CD8-positive, alpha-beta memory T cell (primary cell): ENCODE measurements around the gene MMP13. TPM values are rescaled to one million over a fixed set of nuclear protein-coding genes. Genes with fewer than 3 reads are reported as not detected.
"Not testable (repeated sequence)": the region's sequence is repeated elsewhere in the genome, so short reads cannot be mapped to it uniquely, and the experiment has no call there.

Experiments
- CTCF ChIA-PET: fragments of 350-600 bp; sonication (Branson Sonifier 250); formaldehyde crosslinking; loops from one replicate; lab custom pipeline; 2021; ENCODE audit warnings: antibody characterized with exemption; lab: Charles Lee
- POLR2A ChIA-PET: fragments of 350-600 bp; sonication (Branson Sonifier 250); formaldehyde crosslinking; loops from one replicate; lab custom pipeline; 2021; ENCODE audit warnings: antibody characterized with exemption; lab: Charles Lee
- DNase-seq, 5 donors: peaks; one replicate each; pipeline versions ENCODE4 v3.0.0 to v3.0.0-alpha.2; 2020 to 2022; ENCODE audit warnings: mixed read lengths in 1 of 5
- H3K27ac ChIP-seq: one replicate; pipeline ENCODE4 v1.7.0; 2013; ENCODE audit warnings: low read depth, mild to moderate bottlenecking, low read length, moderate library complexity
- H3K27me3 ChIP-seq: 2 replicates; pipeline ENCODE4 v1.7.0; 2013; ENCODE audit warnings: low read length, mild to moderate bottlenecking; ENCODE audit not compliant: insufficient read depth, poor library complexity, severe bottlenecking
- H3K36me3 ChIP-seq: 2 replicates; pipeline ENCODE4 v1.7.0; 2013; ENCODE audit warnings: mild to moderate bottlenecking, low read length, moderate library complexity; ENCODE audit not compliant: insufficient read depth
- H3K4me1 ChIP-seq: 2 replicates; pipeline ENCODE4 v1.7.0; 2013; ENCODE audit warnings: mild to moderate bottlenecking, low read length, moderate library complexity; ENCODE audit not compliant: insufficient read depth
- H3K4me3 ChIP-seq: 2 replicates; pipeline ENCODE4 v1.7.0; 2013; ENCODE audit warnings: mild to moderate bottlenecking, low read length
- H3K9me3 ChIP-seq: 2 replicates; pipeline ENCODE4 v1.7.0; 2013; ENCODE audit warnings: mild to moderate bottlenecking, low read length
- H3K27ac Mint-ChIP-seq, 8 donors: one replicate each; pipeline ENCODE4 v1.8.0; 2020 to 2021; ENCODE audit warnings: mixed read lengths in 8 of 8, mild to moderate bottlenecking in 6 of 8, inconsistent platforms in 3 of 8, moderate library complexity in 3 of 8
- H3K27me3 Mint-ChIP-seq, 2 donors: one replicate each; pipeline ENCODE4 v1.8.0; 2020 to 2021; ENCODE audit warnings: mixed read lengths in 2 of 2, mild to moderate bottlenecking in 1 of 2, moderate library complexity in 1 of 2
- H3K36me3 Mint-ChIP-seq, 3 donors: one replicate each; pipeline ENCODE4 v1.8.0; 2020 to 2021; ENCODE audit warnings: mixed read lengths in 3 of 3, inconsistent platforms in 1 of 3, mild to moderate bottlenecking in 1 of 3
- H3K4me1 Mint-ChIP-seq, 3 donors: one replicate each; pipeline ENCODE4 v1.8.0; 2020 to 2021; ENCODE audit warnings: mixed read lengths in 3 of 3, inconsistent platforms in 1 of 3, mild to moderate bottlenecking in 1 of 3
- H3K4me3 Mint-ChIP-seq, 7 donors: one replicate each; pipeline ENCODE4 v1.8.0; 2020 to 2021; ENCODE audit warnings: mixed read lengths in 7 of 7, mild to moderate bottlenecking in 6 of 7, moderate library complexity in 4 of 7, inconsistent platforms in 2 of 7
- H3K9me3 Mint-ChIP-seq, 5 donors: one replicate each; pipeline ENCODE4 v1.8.0; 2020 to 2022; ENCODE audit warnings: mixed read lengths in 5 of 5, mild to moderate bottlenecking in 3 of 5, moderate library complexity in 2 of 5, inconsistent platforms in 1 of 5
- polyA plus RNA-seq: library from polyadenylated mRNA; unstranded; fragments of 300-500 nt; fragmentation: Illumina TruSeq; gene quantifications from one replicate; pipeline ENCODE4 v1.2.3, GENCODE V29; 2021
- total RNA-seq, 2 experiments: library from RNA; stranded (reverse); gene quantifications; one replicate each; pipeline ENCODE4 v1.2.3, GENCODE V29; 2021

The MMP13 gene
- total and polyA plus RNA-seq, 3 experiments from 2014 or later, result not detected

DNA sequence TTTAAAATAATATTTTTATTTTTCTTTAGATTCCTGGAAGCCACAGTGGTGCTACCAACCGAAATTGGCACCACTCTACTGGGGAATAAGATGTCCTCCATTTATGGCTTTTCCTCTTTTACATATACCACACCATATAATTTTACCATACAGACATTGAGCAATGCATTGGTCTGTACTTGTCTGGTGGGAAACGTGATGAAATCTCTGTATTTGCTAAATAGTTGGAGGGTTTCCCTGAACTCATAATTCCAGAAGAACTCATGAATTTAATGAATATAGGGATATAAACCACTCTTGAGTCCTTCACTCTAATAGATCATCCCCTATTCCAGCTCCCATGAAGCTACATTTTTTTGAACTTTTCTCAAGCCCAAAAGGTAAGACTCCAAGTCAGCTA is 28.0 kb upstream of the MMP13 start:
- Mint-ChIP-seq H3K27me3 (peaks cover 8 to 10% of the 10 kb centered on the region in 2 donors), H3K4me1 (no peaks in the 10 kb centered on the region), H3K4me3 (no peak overlapping the region), H3K27ac (no peak overlapping the region), H3K36me3 (no peaks in the 10 kb centered on the region), H3K9me3 (peaks cover 0 to 7% (median 0%) of the 10 kb centered on the region in 5 donors)
- no peak overlapping the region for H3K4me3 ChIP-seq
- no peaks in the 10 kb centered on the region for H3K27me3 ChIP-seq
- H3K4me1 ChIP-seq, result no peaks in the 10 kb centered on the region
- H3K27ac ChIP-seq, result no peak overlapping the region
- no peak for DNase-seq
- no peaks in the 10 kb centered on the region for H3K36me3 ChIP-seq
- H3K9me3 ChIP-seq, result no peaks in the 10 kb centered on the region
- POLR2A ChIA-PET, result no interaction called here
- CTCF ChIA-PET, result interaction anchor here (1.8 kb wide), 1 partner anchor 53 kb away, joined by 4 read pairs; no protein-coding TSS in a partner anchor

- peaks cover 3 to 9% of the 10 kb centered on the region in 2 donors for H3K27me3 Mint-ChIP-seq
Measured at GRCh38 chr11:102981324-102981910, 25.9 kb upstream of the MMP13 start.

GRCh38 chr11:102974552-102975280 is 19.2 kb upstream of the MMP13 start:
- no peak for DNase-seq
- Histone ChIP-seq H3K36me3 (no peaks in the 10 kb centered on the region), H3K9me3 (no peaks in the 10 kb centered on the region), H3K4me3 (no peak overlapping the region), H3K4me1 (no peaks in the 10 kb centered on the region), H3K27me3 (no peaks in the 10 kb centered on the region), H3K27ac (no peak overlapping the region)
- no peak overlapping the region for H3K27ac Mint-ChIP-seq
- peaks cover 0 to 4% (median 0%) of the 10 kb centered on the region in 5 donors for H3K9me3 Mint-ChIP-seq
- CTCF ChIA-PET, result no interaction called here
- H3K27me3 Mint-ChIP-seq, result peaks cover 6 to 23% of the 10 kb centered on the region in 2 donors
- H3K4me1 Mint-ChIP-seq, result no peaks in the 10 kb centered on the region
- POLR2A ChIA-PET, result no interaction called here
- H3K36me3 Mint-ChIP-seq, result no peaks in the 10 kb centered on the region
- H3K4me3 Mint-ChIP-seq, result no peak overlapping the region

More at GRCh38 chr11:102981324-102981910, 25.9 kb upstream of the MMP13 start:
- Histone ChIP-seq H3K4me1 (no peaks in the 10 kb centered on the region), H3K36me3 (no peaks in the 10 kb centered on the region), H3K9me3 (no peaks in the 10 kb centered on the region), H3K4me3 (no peak overlapping the region), H3K27ac (no peak overlapping the region), H3K27me3 (no peaks in the 10 kb centered on the region)
- Mint-ChIP-seq H3K27ac (no peak overlapping the region), H3K4me1 (no peaks in the 10 kb centered on the region), H3K9me3 (peaks cover 0 to 7% (median 0%) of the 10 kb centered on the region in 5 donors), H3K36me3 (no peaks in the 10 kb centered on the region), H3K4me3 (no peak overlapping the region)
- POLR2A ChIA-PET, result no interaction called here
- DNase-seq, result no peak
- CTCF ChIA-PET, result no interaction called here

GRCh38 chr11:102973698-102974097 is 18.2 kb upstream of the MMP13 start:
- POLR2A ChIA-PET, result not testable (repeated sequence)

GRCh38 chr11:102972853-102973252 is 17.3 kb upstream of the MMP13 start:
- no peak overlapping the region for H3K4me3 Mint-ChIP-seq
- H3K27me3 Mint-ChIP-seq, result peaks cover 0 to 30% of the 10 kb centered on the region in 2 donors
- Histone ChIP-seq H3K4me1 (no peaks in the 10 kb centered on the region), H3K9me3 (no peaks in the 10 kb centered on the region), H3K36me3 (no peaks in the 10 kb centered on the region), H3K27me3 (no peaks in the 10 kb centered on the region), H3K4me3 (no peak overlapping the region), H3K27ac (no peak overlapping the region)
- no peak overlapping the region for H3K27ac Mint-ChIP-seq
- CTCF ChIA-PET, result no interaction called here
- H3K36me3 Mint-ChIP-seq, result no peaks in the 10 kb centered on the region
- peaks cover 0 to 2% (median 0%) of the 10 kb centered on the region in 5 donors for H3K9me3 Mint-ChIP-seq
- POLR2A ChIA-PET, result no interaction called here
- DNase-seq, result no peak
- H3K4me1 Mint-ChIP-seq, result no peaks in the 10 kb centered on the region

More at GRCh38 chr11:102973698-102974097, 18.2 kb upstream of the MMP13 start:
- H3K27me3 Mint-ChIP-seq, result peaks cover 4 to 28% of the 10 kb centered on the region in 2 donors
- H3K4me1 ChIP-seq, H3K9me3 Mint-ChIP-seq, H3K4me1 Mint-ChIP-seq, DNase-seq, H3K27ac Mint-ChIP-seq, H3K9me3 ChIP-seq, H3K4me3 ChIP-seq, H3K4me3 Mint-ChIP-seq, CTCF ChIA-PET, H3K36me3 Mint-ChIP-seq, H3K27me3 ChIP-seq, H3K27ac ChIP-seq, H3K36me3 ChIP-seq: not testable (repeated sequence)

DNA sequence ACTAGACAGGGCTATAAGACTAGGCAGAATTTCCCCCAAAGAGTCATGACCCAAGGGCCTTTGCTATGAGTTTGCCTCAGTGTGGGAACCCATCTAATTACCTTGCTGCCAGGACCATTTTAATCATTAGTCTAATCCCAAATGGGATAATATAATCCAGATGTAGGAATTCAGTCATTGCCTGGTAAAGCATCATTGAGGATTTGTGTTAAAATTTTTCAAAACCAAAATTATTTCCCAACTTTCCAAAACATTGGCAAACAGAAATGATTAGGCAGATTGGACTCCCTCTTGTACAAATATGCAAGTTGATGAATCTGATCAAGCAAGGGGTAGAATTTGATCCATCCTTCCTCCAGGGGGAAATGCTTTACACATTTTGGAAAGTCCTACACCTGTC is 16.2 kb upstream of the MMP13 start:
- CTCF ChIA-PET, result no interaction called here
- no peak for DNase-seq
- Histone ChIP-seq H3K27me3 (no peaks in the 10 kb centered on the region), H3K27ac (no peak overlapping the region), H3K9me3 (no peaks in the 10 kb centered on the region), H3K4me3 (no peak overlapping the region), H3K4me1 (no peaks in the 10 kb centered on the region), H3K36me3 (no peaks in the 10 kb centered on the region)
- Mint-ChIP-seq H3K9me3 (peaks cover 0 to 2% (median 0%) of the 10 kb centered on the region in 5 donors), H3K4me3 (no peak overlapping the region), H3K27ac (no peak overlapping the region), H3K4me1 (no peaks in the 10 kb centered on the region), H3K27me3 (peaks cover 0 to 30% of the 10 kb centered on the region in 2 donors), H3K36me3 (no peaks in the 10 kb centered on the region)
- POLR2A ChIA-PET, result no interaction called here

DNA sequence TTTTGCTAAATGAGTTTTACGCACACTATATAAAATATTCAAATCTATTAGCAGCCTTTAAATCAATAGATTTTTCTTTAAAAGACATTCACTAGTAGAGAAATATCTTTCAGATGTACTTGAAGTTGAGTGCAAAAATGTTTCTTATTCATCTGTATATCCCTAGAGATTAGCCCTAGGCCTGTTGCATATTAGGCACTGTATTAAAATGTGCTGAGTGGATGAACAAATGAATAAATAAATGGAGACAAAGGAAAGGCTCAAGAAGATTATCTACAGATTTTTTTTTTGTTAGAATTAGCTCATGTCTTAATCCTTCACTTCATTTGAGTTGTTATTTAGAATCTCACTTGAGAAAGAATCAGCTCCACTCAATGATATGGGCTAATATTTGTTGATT is 12.0 kb upstream of the MMP13 start:
- Mint-ChIP-seq H3K4me3 (no peak overlapping the region), H3K4me1 (no peaks in the 10 kb centered on the region), H3K27me3 (peaks cover 5 to 35% of the 10 kb centered on the region in 2 donors), H3K9me3 (peaks cover 0 to 2% (median 0%) of the 10 kb centered on the region in 5 donors), H3K36me3 (no peaks in the 10 kb centered on the region), H3K27ac (no peak overlapping the region)
- ChIA-PET CTCF (no interaction called here), POLR2A (no interaction called here)
- no peak overlapping the region for H3K4me3 ChIP-seq
- H3K9me3 ChIP-seq, result no peaks in the 10 kb centered on the region
- DNase-seq, result no peak
- H3K27me3 ChIP-seq, result no peaks in the 10 kb centered on the region
- H3K36me3 ChIP-seq, result no peaks in the 10 kb centered on the region
- no peaks in the 10 kb centered on the region for H3K4me1 ChIP-seq
- H3K27ac ChIP-seq, result no peak overlapping the region

DNA sequence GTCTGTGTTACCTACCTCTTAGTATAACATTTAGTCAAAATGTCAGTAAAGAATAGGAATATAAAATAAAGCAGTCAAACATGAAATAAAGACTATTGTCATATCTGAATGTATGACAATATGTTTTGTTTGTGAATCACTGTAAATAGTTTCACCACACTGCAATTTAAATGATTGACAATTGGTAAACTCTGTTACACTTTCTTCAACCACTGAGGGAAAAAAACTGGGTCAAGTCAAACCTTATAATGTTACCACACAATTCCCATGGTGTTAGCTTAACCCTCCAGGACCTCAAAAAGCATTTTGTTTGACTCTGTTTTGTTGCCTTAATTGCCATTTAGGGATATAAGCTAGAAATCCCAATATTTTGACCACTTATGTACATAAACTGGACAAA is 10.5 kb upstream of the MMP13 start:
- H3K4me1 Mint-ChIP-seq, result no peaks in the 10 kb centered on the region
- H3K4me3 ChIP-seq, result no peak overlapping the region
- peaks cover 5 to 27% of the 10 kb centered on the region in 2 donors for H3K27me3 Mint-ChIP-seq
- POLR2A ChIA-PET, result no interaction called here
- peaks cover 0 to 3% (median 1%) of the 10 kb centered on the region in 5 donors for H3K9me3 Mint-ChIP-seq
- H3K9me3 ChIP-seq, result no peaks in the 10 kb centered on the region
- CTCF ChIA-PET, result interaction anchor here (1.6 kb wide), 1 partner anchor 26 kb away, joined by 4 read pairs; no protein-coding TSS in a partner anchor
- no peaks in the 10 kb centered on the region for H3K4me1 ChIP-seq
- no peaks in the 10 kb centered on the region for H3K36me3 Mint-ChIP-seq
- no peaks in the 10 kb centered on the region for H3K27me3 ChIP-seq
- no peaks in the 10 kb centered on the region for H3K36me3 ChIP-seq
- no peak for DNase-seq
- H3K27ac ChIP-seq, result no peak overlapping the region
- no peak overlapping the region for H3K27ac Mint-ChIP-seq
- H3K4me3 Mint-ChIP-seq, result no peak overlapping the region
